Osteoblast (primary cell): ENCODE results near the gene HORMAD2. TPM values are rescaled to one million over a fixed set of nuclear protein-coding genes. Genes with fewer than 3 reads are reported as not detected.

Source experiments
- DNase-seq: peaks from one replicate; pipeline ENCODE4 v3.0.0; 2011; ENCODE audit warnings: low spot score, mixed read lengths; ENCODE audit not compliant: insufficient read length; ENCODE audit errors: missing footprints
- H2AFZ ChIP-seq: 2 replicates; pipeline ENCODE4 v1.6.0; 2011; ENCODE audit warnings: mild to moderate bottlenecking, low read length
- H3K27ac ChIP-seq: 2 replicates; pipeline ENCODE4 v1.5.1; 2011; ENCODE audit warnings: mild to moderate bottlenecking, low read depth, low read length, moderate library complexity
- H3K27me3 ChIP-seq: 2 replicates; pipeline ENCODE4 v1.6.0; 2012; ENCODE audit warnings: mild to moderate bottlenecking, control low read depth, inconsistent platforms, low read length, moderate library complexity; ENCODE audit not compliant: insufficient read depth
- H3K36me3 ChIP-seq: 2 replicates; pipeline ENCODE4 v1.5.1; 2011; ENCODE audit warnings: mild to moderate bottlenecking, low read length, control low read depth, moderate library complexity; ENCODE audit not compliant: insufficient read depth
- H3K4me1 ChIP-seq: 2 replicates; pipeline ENCODE4 v1.5.1; 2011; ENCODE audit warnings: mild to moderate bottlenecking, low read length, control low read depth, moderate library complexity; ENCODE audit not compliant: insufficient read depth
- H3K4me2 ChIP-seq: 2 replicates; pipeline ENCODE4 v1.6.0; 2011; ENCODE audit warnings: mild to moderate bottlenecking, low read length; ENCODE audit not compliant: insufficient read depth
- H3K4me3 ChIP-seq: fragments of 200-600 bp; sonication (generic); 3 replicates; pipeline ENCODE4 v1.5.1; 2012; ENCODE audit warnings: mild to moderate bottlenecking, low read length, inconsistent platforms; ENCODE audit not compliant: insufficient read depth
- H3K79me2 ChIP-seq: 2 replicates; pipeline ENCODE4 v1.6.0; 2012; ENCODE audit warnings: mild to moderate bottlenecking, low read length, control low read depth, inconsistent platforms; ENCODE audit not compliant: insufficient read depth
- H3K9me3 ChIP-seq: 2 replicates; pipeline ENCODE4 v1.5.1; 2011; ENCODE audit warnings: low read depth, low read length, control low read depth
- H4K20me1 ChIP-seq: 2 replicates; pipeline ENCODE4 v1.6.0; 2012; ENCODE audit warnings: mild to moderate bottlenecking, low read length, control low read depth; ENCODE audit not compliant: insufficient read depth
- total RNA-seq: library from RNA; depleted of rRNA; stranded (reverse); fragments of >200 nt; gene quantifications from 2 replicates; pipeline ENCODE4 v1.2.3, GENCODE V29; 2012
- TF ChIP-seq, protein P1 (sequence below): IDR thresholded peaks from 2 replicates; pipeline ENCODE4 v1.5.1; 2011; ENCODE audit warnings: mild to moderate bottlenecking, low read depth, low read length, moderate library complexity; ENCODE audit errors: extremely low read depth

HORMAD2 gene
- total RNA-seq, 1 donor: under 0.01 TPM

DNA sequence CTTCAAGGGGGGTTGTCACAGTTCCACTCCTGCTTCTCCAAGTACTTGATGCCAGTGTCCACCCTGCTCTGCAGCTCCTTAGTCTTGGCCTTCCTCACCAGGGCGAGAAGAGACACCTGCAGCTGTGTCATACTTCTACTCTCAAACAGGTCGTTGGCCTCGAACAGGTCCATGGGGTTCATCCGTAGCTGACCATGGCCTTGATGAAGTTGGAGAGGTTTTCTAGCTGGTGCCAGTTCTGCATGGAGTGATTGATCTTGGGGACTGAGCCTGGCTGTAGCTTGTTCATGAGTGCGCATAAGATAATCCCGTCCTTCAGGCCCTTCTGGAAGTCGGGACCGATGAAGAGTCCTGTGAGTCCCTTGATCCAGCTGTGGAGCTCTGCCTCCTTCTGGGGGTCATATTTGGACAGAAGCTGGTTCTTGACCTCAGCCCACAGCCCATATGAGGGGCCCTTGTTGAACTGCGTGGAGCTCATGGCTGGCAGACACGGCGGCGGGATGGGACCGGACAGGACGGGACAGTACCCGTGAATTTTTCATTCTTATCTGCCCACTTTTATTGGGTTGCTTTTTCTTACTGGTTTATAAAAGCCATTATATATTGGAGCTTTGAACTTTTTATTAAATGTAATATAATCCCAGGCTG, 33.4 kb upstream of the HORMAD2 start:
- Histone ChIP-seq H3K4me1 (peaks cover 15% of the 10 kb centered on the region), H3K79me2 (no peaks in the 10 kb centered on the region), H4K20me1 (no peaks in the 10 kb centered on the region), H3K4me2 (no peak overlapping the region), H3K27ac (no peak overlapping the region), H3K36me3 (no peaks in the 10 kb centered on the region), H2AFZ (no peak overlapping the region), H3K9me3 (no peaks in the 10 kb centered on the region), H3K27me3 (no peaks in the 10 kb centered on the region), H3K4me3 (no peak overlapping the region)
- DNase-seq: no peak
- TF ChIP-seq, protein P1, sequence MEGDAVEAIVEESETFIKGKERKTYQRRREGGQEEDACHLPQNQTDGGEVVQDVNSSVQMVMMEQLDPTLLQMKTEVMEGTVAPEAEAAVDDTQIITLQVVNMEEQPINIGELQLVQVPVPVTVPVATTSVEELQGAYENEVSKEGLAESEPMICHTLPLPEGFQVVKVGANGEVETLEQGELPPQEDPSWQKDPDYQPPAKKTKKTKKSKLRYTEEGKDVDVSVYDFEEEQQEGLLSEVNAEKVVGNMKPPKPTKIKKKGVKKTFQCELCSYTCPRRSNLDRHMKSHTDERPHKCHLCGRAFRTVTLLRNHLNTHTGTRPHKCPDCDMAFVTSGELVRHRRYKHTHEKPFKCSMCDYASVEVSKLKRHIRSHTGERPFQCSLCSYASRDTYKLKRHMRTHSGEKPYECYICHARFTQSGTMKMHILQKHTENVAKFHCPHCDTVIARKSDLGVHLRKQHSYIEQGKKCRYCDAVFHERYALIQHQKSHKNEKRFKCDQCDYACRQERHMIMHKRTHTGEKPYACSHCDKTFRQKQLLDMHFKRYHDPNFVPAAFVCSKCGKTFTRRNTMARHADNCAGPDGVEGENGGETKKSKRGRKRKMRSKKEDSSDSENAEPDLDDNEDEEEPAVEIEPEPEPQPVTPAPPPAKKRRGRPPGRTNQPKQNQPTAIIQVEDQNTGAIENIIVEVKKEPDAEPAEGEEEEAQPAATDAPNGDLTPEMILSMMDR: no peak

DNA sequence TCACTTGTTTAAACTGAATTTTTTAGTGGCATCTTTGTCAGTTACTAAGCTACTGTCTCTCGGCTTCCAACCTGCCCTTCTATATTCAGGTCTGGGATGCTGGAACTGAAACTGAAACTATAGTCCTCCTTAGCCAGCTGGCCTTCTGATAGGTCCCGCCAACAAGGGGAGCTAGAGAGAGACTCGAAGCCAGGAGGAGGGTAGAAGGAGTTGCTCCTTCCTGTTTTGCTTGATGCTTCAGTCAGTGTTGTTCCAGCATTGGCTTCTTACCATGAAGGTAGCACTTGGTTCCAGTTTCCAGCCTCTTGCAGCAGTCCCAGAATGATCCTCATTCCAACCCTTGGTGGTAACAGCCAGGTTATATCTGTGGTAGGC, 32.9 kb upstream of the HORMAD2 start:
- H2AFZ ChIP-seq: no peak overlapping the region
- DNase-seq: peak; percentile 65
- H3K27me3 ChIP-seq: no peaks in the 10 kb centered on the region
- peaks cover 15% of the 10 kb centered on the region for H3K4me1 ChIP-seq
- H3K79me2 ChIP-seq: no peaks in the 10 kb centered on the region
- H3K36me3 ChIP-seq: no peaks in the 10 kb centered on the region
- H3K4me2 ChIP-seq: no peak overlapping the region
- H4K20me1 ChIP-seq: no peaks in the 10 kb centered on the region
- no peaks in the 10 kb centered on the region for H3K9me3 ChIP-seq
- no peak overlapping the region for H3K27ac ChIP-seq
- H3K4me3 ChIP-seq: no peak overlapping the region
- TF ChIP-seq, protein P1: no peak

DNA sequence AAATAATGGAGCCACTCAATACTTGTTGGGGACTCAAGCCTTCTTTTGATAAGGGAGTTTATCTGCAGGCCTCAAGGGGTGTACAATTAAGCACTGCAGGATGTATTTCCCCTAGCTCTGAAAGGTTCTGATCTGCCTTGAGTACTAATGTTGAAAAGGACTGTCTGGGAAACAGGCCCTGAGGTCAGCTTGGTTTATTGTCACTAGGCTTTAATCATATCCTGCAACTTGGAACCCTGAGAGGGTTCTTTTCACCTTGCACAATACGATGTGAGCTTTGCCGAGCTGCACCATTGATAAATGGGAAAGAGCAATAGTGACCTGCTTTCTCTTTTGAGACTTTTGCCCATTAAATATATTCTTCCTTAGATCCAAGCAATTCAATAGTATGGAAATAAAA, 31.6 kb upstream of the HORMAD2 start:
- Histone ChIP-seq H4K20me1 (no peaks in the 10 kb centered on the region), H3K27ac (no peak overlapping the region), H3K27me3 (no peaks in the 10 kb centered on the region), H3K79me2 (no peaks in the 10 kb centered on the region), H3K4me1 (peaks cover 13% of the 10 kb centered on the region), H3K4me2 (no peak overlapping the region), H3K9me3 (no peaks in the 10 kb centered on the region), H3K36me3 (no peaks in the 10 kb centered on the region), H2AFZ (no peak overlapping the region), H3K4me3 (no peak overlapping the region)
- TF ChIP-seq, protein P1: no peak
- DNase-seq: no peak

DNA sequence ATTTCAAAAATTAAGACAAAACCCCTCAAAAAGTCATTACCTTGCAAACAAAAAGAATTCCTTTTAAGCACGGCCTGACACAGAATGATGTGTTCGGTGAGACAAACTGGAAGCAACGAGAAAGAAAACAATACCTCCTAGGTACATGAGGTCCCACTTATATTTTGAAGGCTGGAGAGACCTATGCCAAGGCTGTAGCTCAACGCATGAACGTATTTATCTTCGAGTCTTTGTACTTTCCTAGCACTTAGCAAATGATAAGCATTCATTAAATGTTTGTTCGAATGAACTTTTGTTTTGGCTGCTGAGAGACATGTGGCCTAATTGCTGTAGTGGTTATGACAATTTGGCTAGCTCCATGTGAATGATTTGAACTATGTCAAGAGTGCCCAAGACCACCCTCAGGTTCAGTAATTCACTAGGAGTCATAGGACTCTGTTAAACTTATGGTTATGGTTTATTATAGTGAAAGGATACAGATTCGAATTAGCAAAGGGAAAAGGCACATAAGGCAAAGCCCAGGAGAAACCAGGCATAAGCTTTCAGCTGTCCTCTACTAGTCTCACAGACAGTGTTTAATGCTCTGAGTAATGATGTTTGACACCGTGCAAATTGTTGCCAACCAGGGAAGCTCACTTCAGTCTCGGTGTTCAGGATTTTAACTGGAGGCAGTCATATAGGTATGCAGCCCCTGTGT, 26.0 kb upstream of the HORMAD2 start:
- Histone ChIP-seq H3K27ac (no peak overlapping the region), H4K20me1 (no peaks in the 10 kb centered on the region), H3K79me2 (no peaks in the 10 kb centered on the region), H3K4me3 (no peak overlapping the region), H3K4me1 (no peaks in the 10 kb centered on the region), H3K4me2 (no peak overlapping the region), H3K36me3 (no peaks in the 10 kb centered on the region), H3K9me3 (no peaks in the 10 kb centered on the region), H3K27me3 (no peaks in the 10 kb centered on the region), H2AFZ (no peak overlapping the region)
- TF ChIP-seq, protein P1: no peak
- DNase-seq: no peak
